NB4 (cell line): Measurements from ENCODE around the gene FOSL2.

Experiments used
- CTCF ChIP-seq: IDR thresholded peaks from one replicate; pipeline ENCODE4 v1.5.1; 2012; ENCODE audit warnings: low read depth, low read length
- POLR2A ChIP-seq: IDR thresholded peaks from 2 replicates; pipeline ENCODE4 v1.6.1; 2011; ENCODE audit warnings: mild to moderate bottlenecking; ENCODE audit not compliant: insufficient read length; ENCODE audit errors: extremely low read depth

- TF ChIP-seq CTCF (no peak), POLR2A (peak; percentile 16)
Observed at GRCh38 chr2:28393114-28393836, 617 bp downstream of the FOSL2 start.
